Keratinocyte (primary cell): Measurements from ENCODE around the gene FRAS1. TPM values are rescaled to one million over a fixed set of nuclear protein-coding genes. Genes with fewer than 3 reads are reported as not detected.

Experiments used
- DNase-seq: peaks from one replicate; pipeline ENCODE4 v3.0.0-alpha.2; 2011; ENCODE audit warnings: low read depth, missing footprints, low spot score
- FAIRE-seq: peaks from 2 replicates; lab custom pipeline; 2011; peaks lifted over from hg19 to GRCh38; lab: Jason Lieb, UNC
- H2AFZ ChIP-seq: 2 replicates; pipeline ENCODE4 v1.6.0; 2012; ENCODE audit warnings: low read length, control low read depth, inconsistent platforms; ENCODE audit not compliant: control insufficient read depth
- H3K27ac ChIP-seq: 2 replicates; pipeline ENCODE4 v1.5.1; 2011; ENCODE audit warnings: low read length; ENCODE audit not compliant: control insufficient read depth, insufficient read depth
- H3K27me3 ChIP-seq: 3 replicates; pipeline ENCODE4 v1.6.0; 2011; ENCODE audit warnings: low read length; ENCODE audit not compliant: control insufficient read depth, insufficient read depth; ENCODE audit errors: extremely low read depth
- H3K36me3 ChIP-seq, 2 experiments: 2 replicates in 1 of 2; 3 replicates in 1 of 2; pipeline ENCODE4 v1.5.1; 2011; ENCODE audit warnings: low read length in 2 of 2, mild to moderate bottlenecking in 1 of 2; ENCODE audit not compliant: control insufficient read depth in 2 of 2, insufficient read depth in 2 of 2; ENCODE audit errors: extremely low read depth in 1 of 2
- H3K4me1 ChIP-seq: 3 replicates; pipeline ENCODE4 v1.5.1; 2011; ENCODE audit warnings: low read length; ENCODE audit not compliant: control insufficient read depth, insufficient read depth; ENCODE audit errors: extremely low read depth
- H3K4me2 ChIP-seq: 3 replicates; pipeline ENCODE4 v1.6.0; 2011; ENCODE audit warnings: low read depth, low read length; ENCODE audit not compliant: control insufficient read depth, insufficient read depth; ENCODE audit errors: extremely low read depth
- H3K4me3 ChIP-seq, 3 experiments: fragments of 200-600 bp in 1 of 3; sonication (generic) in 1 of 3; 2 replicates in 2 of 3; 3 replicates in 1 of 3; pipeline ENCODE4 v1.5.1; 2011 to 2016; ENCODE audit warnings: low read length in 3 of 3, mild to moderate bottlenecking in 3 of 3, control low read depth in 2 of 3, inconsistent platforms in 1 of 3, low read depth in 1 of 3, mixed read lengths in 1 of 3, mixed run types in 1 of 3, moderate library complexity in 1 of 3; ENCODE audit not compliant: control insufficient read depth in 2 of 3, insufficient read depth in 2 of 3; ENCODE audit errors: extremely low read depth in 1 of 3
- H3K79me2 ChIP-seq: 2 replicates; pipeline ENCODE4 v1.6.0; 2012; ENCODE audit warnings: low read length; ENCODE audit not compliant: control insufficient read depth, insufficient read depth
- H3K9ac ChIP-seq: 3 replicates; pipeline ENCODE4 v1.6.0; 2011; ENCODE audit warnings: low read length; ENCODE audit not compliant: control insufficient read depth, insufficient read depth; ENCODE audit errors: extremely low read depth
- H3K9me1 ChIP-seq: 3 replicates; pipeline ENCODE4 v1.6.0; 2011; ENCODE audit warnings: low read length; ENCODE audit not compliant: control insufficient read depth, insufficient read depth; ENCODE audit errors: extremely low read depth
- H3K9me3 ChIP-seq: 2 replicates; pipeline ENCODE4 v1.5.1; 2012; ENCODE audit warnings: low read depth, low read length; ENCODE audit not compliant: control insufficient read depth
- H4K20me1 ChIP-seq: 3 replicates; pipeline ENCODE4 v1.6.0; 2011; ENCODE audit warnings: low read length; ENCODE audit not compliant: control insufficient read depth, insufficient read depth; ENCODE audit errors: extremely low read depth
- EZH2 ChIP-seq: IDR thresholded peaks from one replicate; pipeline ENCODE4 v1.6.1; 2012; ENCODE audit warnings: inconsistent platforms, mild to moderate bottlenecking, low read length, moderate library complexity
- dilution Hi-C: fragments of 300-500 bp; cut with MboI; formaldehyde crosslinking; loops from one replicate; pipeline ENCODE4 v1.7.0; 2020; ENCODE audit warnings: low sequenced_read_pairs; ENCODE audit not compliant: extremely low pct_ligation_motif_present
- polyA plus RNA-seq, 5 experiments: library from polyadenylated mRNA; depleted of rRNA in 3 of 5; stranded (reverse) in 3 of 5; stranded (forward) in 1 of 5; unstranded in 1 of 5; fragments of >200 nt; gene quantifications; 1 replicate in 1 of 5; 2 replicates in 3 of 5; 3 replicates in 1 of 5; pipeline versions ENCODE4 v1.2.1 to v1.2.3, GENCODE V29; 2011 to 2012; ENCODE audit warnings: missing spikeins in 2 of 5, low read depth in 1 of 5, low replicate concordance in 1 of 5
- TF ChIP-seq, protein P1 (sequence below), 3 experiments: IDR thresholded peaks in 1 of 3; conservative IDR thresholded peaks in 1 of 3; optimal IDR thresholded peaks in 1 of 3; 2 replicates in 2 of 3; 3 replicates in 1 of 3; pipeline versions ENCODE3 to v1.5.1; 2011; ENCODE audit warnings: low read length in 3 of 3, mild to moderate bottlenecking in 3 of 3, moderate library complexity in 2 of 3, control low read depth in 1 of 3, inconsistent platforms in 1 of 3; ENCODE audit not compliant: insufficient read depth in 2 of 3; ENCODE audit errors: extremely low read depth in 1 of 3

Gene FRAS1
- polyA plus RNA-seq, 1 donor (not counting 4 experiments of a cell fraction or from before 2014, with no cell fraction given), result 3.5 TPM

DNA sequence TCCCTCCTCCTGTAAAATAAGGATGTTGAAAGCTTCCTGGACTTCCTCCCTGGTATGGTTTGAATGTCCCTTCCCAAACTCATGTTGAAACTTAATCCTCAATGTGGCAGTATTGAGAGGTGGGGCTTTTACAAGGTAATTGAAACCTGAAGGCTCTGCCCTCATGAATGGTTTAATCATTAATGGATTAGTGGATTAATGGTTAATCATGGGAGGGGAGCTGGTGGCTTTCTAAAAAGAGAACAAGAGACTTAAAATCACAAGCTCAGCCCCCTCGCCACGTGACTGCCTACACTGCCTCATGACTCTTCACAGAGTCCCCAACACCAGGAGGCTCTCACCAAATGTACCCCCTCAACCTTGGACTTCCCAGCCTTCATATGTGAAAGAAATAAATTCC lies 369.8 kb downstream of the FRAS1 start:
- no peak for FAIRE-seq
- dilution Hi-C loops, result no loop called here
- no peak for DNase-seq

DNA sequence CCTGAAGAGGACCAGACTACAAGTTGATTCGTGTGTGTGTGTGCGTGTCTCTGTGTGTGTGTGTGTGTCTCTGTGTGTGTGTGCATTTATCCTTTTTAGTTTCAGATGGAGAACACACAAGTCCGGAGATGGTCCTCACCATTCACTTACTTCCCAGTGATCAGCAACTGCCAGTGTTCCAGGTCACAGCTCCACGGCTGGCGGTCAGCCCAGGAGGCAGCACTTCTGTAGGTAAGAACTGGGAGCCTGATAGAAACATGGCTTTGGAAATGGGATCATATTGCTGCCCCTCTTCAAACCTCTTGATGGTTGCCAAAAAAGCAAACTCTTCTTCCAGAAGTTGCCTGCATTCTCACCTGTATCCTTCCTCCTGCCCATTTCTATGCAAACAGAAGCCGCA lies 371.9 kb downstream of the FRAS1 start:
- Histone ChIP-seq H3K79me2 (no peaks in the 10 kb centered on the region), H3K4me3 (no peak overlapping the region), H3K9me1 (no peaks in the 10 kb centered on the region), H2AFZ (no peak overlapping the region), H3K27me3 (no peaks in the 10 kb centered on the region), H3K4me2 (no peak overlapping the region), H3K9me3 (no peaks in the 10 kb centered on the region), H3K4me1 (no peaks in the 10 kb centered on the region), H3K36me3 (peaks cover 0 to 2% of the 10 kb centered on the region in 2 experiments), H3K9ac (no peak overlapping the region), H4K20me1 (no peaks in the 10 kb centered on the region), H3K27ac (no peak overlapping the region)
- TF ChIP-seq EZH2, result no peak
- TF ChIP-seq, protein P1, sequence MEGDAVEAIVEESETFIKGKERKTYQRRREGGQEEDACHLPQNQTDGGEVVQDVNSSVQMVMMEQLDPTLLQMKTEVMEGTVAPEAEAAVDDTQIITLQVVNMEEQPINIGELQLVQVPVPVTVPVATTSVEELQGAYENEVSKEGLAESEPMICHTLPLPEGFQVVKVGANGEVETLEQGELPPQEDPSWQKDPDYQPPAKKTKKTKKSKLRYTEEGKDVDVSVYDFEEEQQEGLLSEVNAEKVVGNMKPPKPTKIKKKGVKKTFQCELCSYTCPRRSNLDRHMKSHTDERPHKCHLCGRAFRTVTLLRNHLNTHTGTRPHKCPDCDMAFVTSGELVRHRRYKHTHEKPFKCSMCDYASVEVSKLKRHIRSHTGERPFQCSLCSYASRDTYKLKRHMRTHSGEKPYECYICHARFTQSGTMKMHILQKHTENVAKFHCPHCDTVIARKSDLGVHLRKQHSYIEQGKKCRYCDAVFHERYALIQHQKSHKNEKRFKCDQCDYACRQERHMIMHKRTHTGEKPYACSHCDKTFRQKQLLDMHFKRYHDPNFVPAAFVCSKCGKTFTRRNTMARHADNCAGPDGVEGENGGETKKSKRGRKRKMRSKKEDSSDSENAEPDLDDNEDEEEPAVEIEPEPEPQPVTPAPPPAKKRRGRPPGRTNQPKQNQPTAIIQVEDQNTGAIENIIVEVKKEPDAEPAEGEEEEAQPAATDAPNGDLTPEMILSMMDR (optimal IDR thresholded peaks at IDR 0.05 in 1 of 3, IDR thresholded peaks at IDR 0.05 in 1 of 3, conservative IDR thresholded peaks at IDR 0.05 in 1 of 3; ENCODE audit: extremely low read depth in 1 of 3, insufficient read depth in 2 of 3, low read length in 3 of 3), result no peak
- FAIRE-seq (no peak), DNase-seq (no peak)
- dilution Hi-C loops, result no loop called here

More for the DNA sequence above, 369.8 kb downstream of the FRAS1 start:
- Histone ChIP-seq H3K4me1 (no peaks in the 10 kb centered on the region), H2AFZ (no peak overlapping the region), H3K4me2 (no peak overlapping the region), H3K9ac (no peak overlapping the region), H3K27me3 (no peaks in the 10 kb centered on the region), H4K20me1 (no peaks in the 10 kb centered on the region), H3K79me2 (no peaks in the 10 kb centered on the region), H3K9me3 (no peaks in the 10 kb centered on the region), H3K36me3 (peaks cover 0 to 2% of the 10 kb centered on the region in 2 experiments), H3K4me3 (no peak overlapping the region), H3K9me1 (no peaks in the 10 kb centered on the region), H3K27ac (no peak overlapping the region)
- TF ChIP-seq EZH2, result no peak
- TF ChIP-seq, protein P1 (optimal IDR thresholded peaks at IDR 0.05 in 1 of 3, IDR thresholded peaks at IDR 0.05 in 1 of 3, conservative IDR thresholded peaks at IDR 0.05 in 1 of 3; ENCODE audit: extremely low read depth in 1 of 3, insufficient read depth in 2 of 3, low read length in 3 of 3), result no peak
